Hepatocyte (in vitro differentiated cells): ENCODE results near the gene DERL3. TPM values are rescaled to one million over a fixed set of nuclear protein-coding genes. Genes with fewer than 3 reads are reported as not detected.

Experiments used
- DNase-seq: peaks from one replicate; pipeline ENCODE4 v3.0.0-alpha.2; 2016; ENCODE audit warnings: low spot score
- H2AFZ ChIP-seq: fragments of 200-600 bp; sonication (generic); 2 replicates; pipeline ENCODE4 v1.6.0; 2016; ENCODE audit warnings: antibody characterized with exemption, mild to moderate bottlenecking
- H3K27ac ChIP-seq: fragments of 200-600 bp; sonication (generic); 2 replicates; pipeline ENCODE4 v1.5.1; 2016; ENCODE audit warnings: mild to moderate bottlenecking
- H3K27me3 ChIP-seq: fragments of 200-600 bp; sonication (generic); 2 replicates; pipeline ENCODE4 v1.6.1; 2016
- H3K36me3 ChIP-seq: fragments of 200-600 bp; sonication (generic); replicated peaks from 2 replicates; pipeline ENCODE4 v1.5.1; 2016; ENCODE audit warnings: low read depth; ENCODE audit not compliant: insufficient read depth
- H3K4me1 ChIP-seq: fragments of 200-600 bp; sonication (generic); 2 replicates; pipeline ENCODE4 v1.5.1; 2016; ENCODE audit warnings: mild to moderate bottlenecking, moderate library complexity; ENCODE audit not compliant: insufficient read depth
- H3K4me2 ChIP-seq: fragments of 200-600 bp; sonication (generic); 2 replicates; pipeline ENCODE4 v1.6.0; 2016
- H3K4me3 ChIP-seq: fragments of 200-600 bp; sonication (generic); 2 replicates; pipeline ENCODE4 v1.5.1; 2016; ENCODE audit warnings: mild to moderate bottlenecking
- H3K79me2 ChIP-seq: fragments of 200-600 bp; sonication (generic); 2 replicates; pipeline ENCODE4 v1.6.0; 2017; ENCODE audit warnings: mild to moderate bottlenecking
- H3K9me2 ChIP-seq: fragments of 200-600 bp; sonication (generic); replicated peaks from 2 replicates; pipeline ENCODE4 v1.6.0; 2017; ENCODE audit warnings: mild to moderate bottlenecking; ENCODE audit not compliant: insufficient read depth
- H3K9me3 ChIP-seq: fragments of 200-600 bp; sonication (generic); 2 replicates; pipeline ENCODE4 v1.5.1; 2016; ENCODE audit warnings: low read depth, mild to moderate bottlenecking
- H4K20me1 ChIP-seq: fragments of 200-600 bp; sonication (generic); 2 replicates; pipeline ENCODE4 v1.6.0; 2016; ENCODE audit warnings: mild to moderate bottlenecking; ENCODE audit not compliant: insufficient read depth, poor library complexity, severe bottlenecking
- EZH2 ChIP-seq: fragments of 200-600 bp; sonication (generic); IDR thresholded peaks from 2 replicates; pipeline ENCODE4 v1.6.1; 2016; ENCODE audit warnings: antibody characterized with exemption, mild to moderate bottlenecking, borderline replicate concordance
- EZH2phosphoT487 ChIP-seq: fragments of 200-600 bp; sonication (generic); IDR thresholded peaks from one replicate; pipeline ENCODE4 v1.6.1; 2018; ENCODE audit warnings: antibody characterized with exemption, mild to moderate bottlenecking, low read depth, moderate library complexity; ENCODE audit not compliant: unreplicated experiment, severe bottlenecking
- WGBS: methylation state at CpG from one replicate; pipeline ENCODE4 v1.1.6; 2016; ENCODE audit warnings: low lambda C conversion rate; ENCODE audit errors: missing lambda C conversion rate; 5-methylcytosine and 5-hydroxymethylcytosine counted together
- polyA plus RNA-seq: library from polyadenylated mRNA; unstranded; fragments of >200 nt; fragmentation: Nextera tagmentation; extraction: Ambion mirVana; gene quantifications from 2 replicates; pipeline ENCODE4 v1.2.1, GENCODE V29; 2016
- total RNA-seq: library from RNA; depleted of rRNA; stranded (reverse); fragments of >200 nt; gene quantifications from 2 replicates; pipeline ENCODE4 v1.2.3, GENCODE V29; 2014
- TF ChIP-seq, protein P1 (sequence below): fragments of 200-600 bp; sonication (generic); IDR thresholded peaks from 2 replicates; pipeline ENCODE4 v1.5.1; 2016; ENCODE audit warnings: antibody characterized with exemption, mild to moderate bottlenecking; ENCODE audit not compliant: poor library complexity

The DERL3 gene
- total and polyA plus RNA-seq, 2 experiments from 2014 or later, result 1.6 to 6.1 TPM

DNA sequence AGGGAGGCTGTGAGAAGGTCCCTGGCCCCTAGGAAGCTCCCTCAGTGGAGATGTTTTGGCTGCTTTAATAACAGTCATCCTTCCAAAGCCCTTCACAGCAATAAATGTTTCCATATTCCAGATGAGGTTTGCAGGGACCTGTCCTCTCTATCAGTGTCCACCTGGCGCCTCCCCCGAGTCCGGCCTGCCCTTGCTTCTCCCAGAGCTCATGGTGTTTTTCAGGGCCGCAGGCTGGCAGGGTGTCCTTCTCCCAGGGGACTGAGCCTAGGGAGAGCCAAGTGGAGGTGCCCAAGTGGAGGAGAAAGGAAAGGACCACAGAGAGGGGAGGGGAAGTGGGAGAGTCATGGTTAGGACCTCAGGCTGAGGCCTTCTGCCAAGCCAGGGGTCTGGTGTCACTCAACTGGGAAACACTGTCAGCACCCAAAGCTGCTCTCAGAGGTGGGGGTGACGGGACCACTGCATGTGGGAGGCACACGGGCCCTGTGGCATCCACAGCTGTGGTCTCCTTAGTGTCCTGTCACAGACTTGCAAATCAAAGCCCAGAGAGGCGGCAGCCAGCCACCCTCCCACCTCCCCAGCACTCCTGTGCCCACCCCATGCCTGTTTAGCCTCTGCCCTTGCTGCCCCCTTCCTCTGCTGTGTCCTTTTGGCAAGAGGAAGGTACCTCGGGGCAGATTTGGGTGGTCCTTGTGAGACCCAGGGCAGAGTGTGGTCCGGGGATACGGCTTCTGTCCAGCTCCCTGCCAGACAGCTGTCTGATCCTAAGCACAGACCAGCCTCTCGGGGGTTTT lies 6.4 kb downstream of the DERL3 start:
- Histone ChIP-seq H3K4me2 (no peak overlapping the region), H3K9me3 (no peaks in the 10 kb centered on the region), H3K9me2 (no peaks in the 10 kb centered on the region), H2AFZ (no peak overlapping the region), H4K20me1 (peaks cover 3% of the 10 kb centered on the region), H3K27ac (no peak overlapping the region), H3K79me2 (peaks cover 14% of the 10 kb centered on the region), H3K4me1 (no peaks in the 10 kb centered on the region), H3K36me3 (no peaks in the 10 kb centered on the region), H3K27me3 (no peaks in the 10 kb centered on the region), H3K4me3 (no peak overlapping the region)
- no peak for DNase-seq
- no peak for TF ChIP-seq EZH2phosphoT487
- TF ChIP-seq EZH2, result no peak
- TF ChIP-seq, protein P1, sequence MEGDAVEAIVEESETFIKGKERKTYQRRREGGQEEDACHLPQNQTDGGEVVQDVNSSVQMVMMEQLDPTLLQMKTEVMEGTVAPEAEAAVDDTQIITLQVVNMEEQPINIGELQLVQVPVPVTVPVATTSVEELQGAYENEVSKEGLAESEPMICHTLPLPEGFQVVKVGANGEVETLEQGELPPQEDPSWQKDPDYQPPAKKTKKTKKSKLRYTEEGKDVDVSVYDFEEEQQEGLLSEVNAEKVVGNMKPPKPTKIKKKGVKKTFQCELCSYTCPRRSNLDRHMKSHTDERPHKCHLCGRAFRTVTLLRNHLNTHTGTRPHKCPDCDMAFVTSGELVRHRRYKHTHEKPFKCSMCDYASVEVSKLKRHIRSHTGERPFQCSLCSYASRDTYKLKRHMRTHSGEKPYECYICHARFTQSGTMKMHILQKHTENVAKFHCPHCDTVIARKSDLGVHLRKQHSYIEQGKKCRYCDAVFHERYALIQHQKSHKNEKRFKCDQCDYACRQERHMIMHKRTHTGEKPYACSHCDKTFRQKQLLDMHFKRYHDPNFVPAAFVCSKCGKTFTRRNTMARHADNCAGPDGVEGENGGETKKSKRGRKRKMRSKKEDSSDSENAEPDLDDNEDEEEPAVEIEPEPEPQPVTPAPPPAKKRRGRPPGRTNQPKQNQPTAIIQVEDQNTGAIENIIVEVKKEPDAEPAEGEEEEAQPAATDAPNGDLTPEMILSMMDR, result no peak
- 81% methylated on average over 11 of the region's 11 CpGs for WGBS

- peaks cover 14% of the 10 kb centered on the region for H3K79me2 ChIP-seq
- peaks cover 3% of the 10 kb centered on the region for H4K20me1 ChIP-seq
- no peak overlapping the region for H3K4me3 ChIP-seq
- TF ChIP-seq EZH2 (no peak), EZH2phosphoT487 (no peak)
- TF ChIP-seq, protein P1, result no peak
- H3K9me3 ChIP-seq, result no peaks in the 10 kb centered on the region
- H3K4me1 ChIP-seq, result no peaks in the 10 kb centered on the region
- H3K4me2 ChIP-seq, result no peak overlapping the region
- H2AFZ ChIP-seq, result no peak overlapping the region
- H3K27me3 ChIP-seq, result no peaks in the 10 kb centered on the region
- H3K9me2 ChIP-seq, result no peaks in the 10 kb centered on the region
- DNase-seq, result no peak
- no peak overlapping the region for H3K27ac ChIP-seq
- WGBS, result 91% methylated on average over 10 of the region's 10 CpGs
- no peaks in the 10 kb centered on the region for H3K36me3 ChIP-seq
Observed at GRCh38 chr22:23831781-23832180, 7.0 kb downstream of the DERL3 start.

GRCh38 chr22:23831261-23831660 lies 7.5 kb downstream of the DERL3 start:
- Histone ChIP-seq H3K9me2 (no peaks in the 10 kb centered on the region), H3K9me3 (no peaks in the 10 kb centered on the region), H3K27ac (no peak overlapping the region), H3K79me2 (peaks cover 14% of the 10 kb centered on the region), H3K36me3 (no peaks in the 10 kb centered on the region), H3K4me1 (no peaks in the 10 kb centered on the region), H4K20me1 (peaks cover 3% of the 10 kb centered on the region), H3K4me3 (no peak overlapping the region), H2AFZ (no peak overlapping the region), H3K27me3 (no peaks in the 10 kb centered on the region), H3K4me2 (no peak overlapping the region)
- no peak for DNase-seq
- no peak for TF ChIP-seq EZH2phosphoT487
- TF ChIP-seq, protein P1, result no peak
- WGBS, result 97% methylated on average over 8 of the region's 8 CpGs
